SU-DHL-6 (cell line): ENCODE results near the gene MYH7B.

Source experiments
- CTCF ChIP-seq: fragments of 200-600 bp; sonication (generic); IDR thresholded peaks from one replicate; pipeline ENCODE4 v1.5.1; 2017; ENCODE audit warnings: antibody characterized with exemption, mild to moderate bottlenecking, low read length, moderate library complexity; ENCODE audit not compliant: insufficient read depth, poor library complexity, severe bottlenecking
- EZH2phosphoT487 ChIP-seq: fragments of 200-600 bp; sonication (generic), shearing (Covaris generic); conservative IDR thresholded peaks from 2 replicates; pipeline ENCODE4 v1.6.1; 2018; ENCODE audit warnings: mild to moderate bottlenecking, antibody characterized with exemption, low read length, moderate library complexity, mixed read lengths

GRCh38 chr20:34925341-34925740, 30.3 kb upstream of the MYH7B start:
- TF ChIP-seq CTCF: no peak
- TF ChIP-seq EZH2phosphoT487: no peak
